A673 (cell line): ENCODE data around the gene MROH2B. TPM values are rescaled to one million over a fixed set of nuclear protein-coding genes. Genes with fewer than 3 reads are reported as not detected.

ENCODE experiments used
- BruUV-seq: library from RNA; stranded (reverse); fragments of 400-500 nt; replicated peaks from 2 replicates; lab custom pipeline; 2021; lab: Mats Ljungman, UMichigan
- CTCF ChIA-PET: fragments of 300-600 bp; sonication (Branson Sonifier 250); formaldehyde crosslinking; loops from one replicate; lab custom pipeline; 2022; ENCODE audit warnings: antibody characterized with exemption; lab: Charles Lee
- POLR2A ChIA-PET: fragments of 300-600 bp; sonication (Branson Sonifier 250); formaldehyde crosslinking; loops from one replicate; lab custom pipeline; 2022; ENCODE audit warnings: antibody characterized with exemption; ENCODE audit not compliant: low non-redundant PET; lab: Charles Lee
- DNase-seq: peaks from one replicate; pipeline ENCODE4 v3.0.0-alpha.2; 2015; ENCODE audit warnings: low spot score
- H3K27ac ChIP-seq: fragments of 200-600 bp; sonication (generic); 2 replicates; pipeline ENCODE4 v1.5.1; 2016; ENCODE audit warnings: mixed run types, low read depth, mild to moderate bottlenecking, mixed read lengths, antibody characterized with exemption, low read length; ENCODE audit not compliant: poor library complexity, severe bottlenecking
- H3K27me3 ChIP-seq: fragments of 200-600 bp; sonication (generic); replicated peaks from 2 replicates; pipeline ENCODE4 v1.6.1; 2017; ENCODE audit warnings: mixed run types, low read depth, mild to moderate bottlenecking, mixed read lengths, antibody characterized with exemption, low read length; ENCODE audit not compliant: insufficient read depth, poor library complexity
- H3K36me3 ChIP-seq: fragments of 200-600 bp; sonication (generic); 2 replicates; pipeline ENCODE4 v1.6.1; 2016; ENCODE audit warnings: mixed run types, mild to moderate bottlenecking, mixed read lengths, antibody characterized with exemption, low read length; ENCODE audit not compliant: insufficient read depth, poor library complexity, severe bottlenecking
- H3K4me1 ChIP-seq: fragments of 200-600 bp; sonication (generic); 2 replicates; pipeline ENCODE4 v1.6.1; 2017; ENCODE audit warnings: mixed run types, mild to moderate bottlenecking, mixed read lengths, antibody characterized with exemption, low read length; ENCODE audit not compliant: insufficient read depth, poor library complexity, severe bottlenecking
- H3K4me3 ChIP-seq: fragments of 200-600 bp; sonication (generic); 2 replicates; pipeline ENCODE4 v1.5.1; 2016; ENCODE audit warnings: low read depth, mixed run types, mild to moderate bottlenecking, mixed read lengths, low read length; ENCODE audit not compliant: poor library complexity, severe bottlenecking
- H3K9me3 ChIP-seq: fragments of 200-600 bp; sonication (generic); 2 replicates; pipeline ENCODE4 v1.6.1; 2016; ENCODE audit warnings: mixed run types, low read depth, mild to moderate bottlenecking, mixed read lengths, antibody characterized with exemption, low read length; ENCODE audit not compliant: poor library complexity, severe bottlenecking
- EZH2 ChIP-seq: fragments of 200-600 bp; sonication (generic); IDR thresholded peaks from 2 replicates; pipeline ENCODE4 v1.6.1; 2017; ENCODE audit warnings: borderline replicate concordance, low read depth, mild to moderate bottlenecking, mixed read lengths, antibody characterized with exemption, low read length; ENCODE audit not compliant: poor library complexity, severe bottlenecking
- intact Hi-C: fragments of 100-400 bp; cut with micrococcal nuclease; formaldehyde crosslinking; loops from one replicate; pipeline ENCODE4 v1.10.0; 2022; ENCODE audit not compliant: unreplicated experiment
- total RNA-seq: library from RNA; stranded (reverse); gene quantifications from 2 replicates; pipeline ENCODE4 v1.2.3, GENCODE V29; 2021
- TF ChIP-seq, protein P1 (sequence below): fragments of 300-800, 200-600 bp; sonication (generic); conservative IDR thresholded peaks from 2 replicates; pipeline ENCODE4 v1.5.1; 2017; ENCODE audit warnings: low read depth, mild to moderate bottlenecking, antibody characterized with exemption, low read length, moderate library complexity, mixed read lengths

The MROH2B gene
- total RNA-seq, 1 experiment from 2014 or later: not detected

DNA sequence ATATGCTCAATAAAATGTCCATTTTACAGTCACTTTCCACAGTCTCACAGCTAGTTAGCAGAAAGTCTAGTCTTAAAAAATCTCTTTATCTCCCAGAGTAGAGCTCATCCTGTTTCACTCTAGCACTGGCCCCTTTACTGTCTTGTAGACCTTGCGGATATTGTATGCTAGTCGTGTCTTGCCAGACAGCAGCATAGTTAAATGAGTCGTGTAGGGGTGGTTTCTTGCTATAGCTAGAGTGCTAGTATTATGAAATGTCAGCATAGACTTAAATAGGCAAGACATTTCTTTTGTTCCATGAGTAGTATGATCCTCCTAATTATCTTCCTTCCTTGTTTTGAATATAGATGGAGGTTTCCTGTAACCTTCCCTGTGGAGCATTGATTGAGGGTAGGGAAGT is 84.5 kb downstream of the MROH2B start:
- BruUV-seq: no TSS peak

GRCh38 chr5:40985501-40985900 is 85.6 kb downstream of the MROH2B start:
- CTCF ChIA-PET: no interaction called here
- no peak overlapping the region for H3K27ac ChIP-seq
- POLR2A ChIA-PET: no interaction called here
- H3K36me3 ChIP-seq: no peaks in the 10 kb centered on the region
- no peaks in the 10 kb centered on the region for H3K4me1 ChIP-seq
- no peak for TF ChIP-seq EZH2
- TF ChIP-seq, protein P1, sequence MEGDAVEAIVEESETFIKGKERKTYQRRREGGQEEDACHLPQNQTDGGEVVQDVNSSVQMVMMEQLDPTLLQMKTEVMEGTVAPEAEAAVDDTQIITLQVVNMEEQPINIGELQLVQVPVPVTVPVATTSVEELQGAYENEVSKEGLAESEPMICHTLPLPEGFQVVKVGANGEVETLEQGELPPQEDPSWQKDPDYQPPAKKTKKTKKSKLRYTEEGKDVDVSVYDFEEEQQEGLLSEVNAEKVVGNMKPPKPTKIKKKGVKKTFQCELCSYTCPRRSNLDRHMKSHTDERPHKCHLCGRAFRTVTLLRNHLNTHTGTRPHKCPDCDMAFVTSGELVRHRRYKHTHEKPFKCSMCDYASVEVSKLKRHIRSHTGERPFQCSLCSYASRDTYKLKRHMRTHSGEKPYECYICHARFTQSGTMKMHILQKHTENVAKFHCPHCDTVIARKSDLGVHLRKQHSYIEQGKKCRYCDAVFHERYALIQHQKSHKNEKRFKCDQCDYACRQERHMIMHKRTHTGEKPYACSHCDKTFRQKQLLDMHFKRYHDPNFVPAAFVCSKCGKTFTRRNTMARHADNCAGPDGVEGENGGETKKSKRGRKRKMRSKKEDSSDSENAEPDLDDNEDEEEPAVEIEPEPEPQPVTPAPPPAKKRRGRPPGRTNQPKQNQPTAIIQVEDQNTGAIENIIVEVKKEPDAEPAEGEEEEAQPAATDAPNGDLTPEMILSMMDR: no peak
- H3K9me3 ChIP-seq: no peaks in the 10 kb centered on the region
- DNase-seq: no peak
- no peaks in the 10 kb centered on the region for H3K27me3 ChIP-seq
- intact Hi-C loops: no loop called here
- no peak overlapping the region for H3K4me3 ChIP-seq
- BruUV-seq: no TSS peak

More for the DNA sequence above, 84.5 kb downstream of the MROH2B start:
- no peaks in the 10 kb centered on the region for H3K36me3 ChIP-seq
- H3K4me1 ChIP-seq: no peaks in the 10 kb centered on the region
- POLR2A ChIA-PET: no interaction called here
- TF ChIP-seq, protein P1: no peak
- TF ChIP-seq EZH2: no peak
- DNase-seq: peak; percentile 21
- intact Hi-C loops: no loop called here
- CTCF ChIA-PET: no interaction called here
- H3K27me3 ChIP-seq: no peaks in the 10 kb centered on the region
- H3K9me3 ChIP-seq: no peaks in the 10 kb centered on the region
- H3K4me3 ChIP-seq: no peak overlapping the region
- H3K27ac ChIP-seq: no peak overlapping the region

GRCh38 chr5:40984884-40985283 is 86.3 kb downstream of the MROH2B start:
- BruUV-seq: no TSS peak
- POLR2A ChIA-PET: no interaction called here
- TF ChIP-seq, protein P1: no peak
- no peak for TF ChIP-seq EZH2
- Histone ChIP-seq H3K27ac (no peak overlapping the region), H3K27me3 (no peaks in the 10 kb centered on the region), H3K9me3 (no peaks in the 10 kb centered on the region), H3K4me3 (no peak overlapping the region), H3K4me1 (no peaks in the 10 kb centered on the region), H3K36me3 (no peaks in the 10 kb centered on the region)
- DNase-seq: no peak
- intact Hi-C loops: no loop called here
- CTCF ChIA-PET: no interaction called here
